ENCODE results near the gene MINDY1. TPM values are rescaled to one million over a fixed set of nuclear protein-coding genes. Genes with fewer than 3 reads are reported as not detected.

Gene MINDY1
- total RNA-seq, 1 donor from 2014 or later = 7.7 TPM

- H3K36me3 ChIP-seq (ENCODE audit: control insufficient read depth, insufficient read depth, low read length) = no peaks in the 10 kb centered on the region
- no peak for TF ChIP-seq CTCF (IDR thresholded peaks at IDR 0.05; ENCODE audit: insufficient read depth, low read length, poor library complexity, severe bottlenecking)
- DNase-seq (ENCODE audit: low read depth) = no peak
- H3K27me3 ChIP-seq (ENCODE audit: control insufficient read depth, insufficient read depth, low read length) = no peaks in the 10 kb centered on the region
- H3K4me3 ChIP-seq (ENCODE audit: low read depth, low read length) = no peak overlapping the region
These were observed 52.0 kb downstream of the MINDY1 start for GRCh38 chr1:150954708-150955107.

Other genes with a start within 250 kb of the MINDY1 start
- 9.0 and 12.2 TPM in 2 replicates for gene CTSS, start 241.1 kb downstream of the MINDY1 start, total RNA-seq
- gene CTSK, start 198.6 kb downstream of the MINDY1 start, total RNA-seq = 4.0 and 5.2 TPM in 2 replicates
- 17.5 and 24.3 TPM in 2 replicates for gene ARNT, start 130.3 kb downstream of the MINDY1 start, total RNA-seq
- gene CTXND2, start 119.8 kb downstream of the MINDY1 start, total RNA-seq = not detected in 2 replicates
- 24.2 and 25.5 TPM in 2 replicates for gene SETDB1, start 80.5 kb downstream of the MINDY1 start, total RNA-seq
- 138 and 143 TPM in 2 replicates for gene CERS2, start 32.1 kb downstream of the MINDY1 start, total RNA-seq
- gene ANXA9, start 24.6 kb downstream of the MINDY1 start, total RNA-seq = 0.21 and 1.3 TPM in 2 replicates
- gene PRUNE1, start 1.5 kb upstream of the MINDY1 start, total RNA-seq = 12.1 and 15.8 TPM in 2 replicates
- gene BNIPL, start 29.7 kb upstream of the MINDY1 start, total RNA-seq = 0.17 TPM in 1 of 2 replicates, not detected in the other
- gene C1orf56, start 40.8 kb upstream of the MINDY1 start, total RNA-seq = 0.71 and 3.0 TPM in 2 replicates
- 114 and 124 TPM in 2 replicates for gene CDC42SE1, start 52.7 kb upstream of the MINDY1 start, total RNA-seq
- gene MLLT11, start 53.5 kb upstream of the MINDY1 start, total RNA-seq = 26.4 and 26.8 TPM in 2 replicates
- 3.7 and 4.7 TPM in 2 replicates for gene GABPB2, start 63.9 kb upstream of the MINDY1 start, total RNA-seq
- 6.9 and 9.9 TPM in 2 replicates for gene SEMA6C, start 139.7 kb upstream of the MINDY1 start, total RNA-seq
- not detected in 2 replicates for gene TNFAIP8L2, start 149.7 kb upstream of the MINDY1 start, total RNA-seq
- gene LYSMD1, start 159.0 kb upstream of the MINDY1 start, total RNA-seq = 8.1 and 9.7 TPM in 2 replicates
- gene SCNM1, start 159.2 kb upstream of the MINDY1 start, total RNA-seq = 52.6 and 60.1 TPM in 2 replicates
- not detected in 2 replicates for gene TMOD4, start 169.1 kb upstream of the MINDY1 start, total RNA-seq
- gene VPS72, start 183.3 kb upstream of the MINDY1 start, total RNA-seq = 79.1 and 83.4 TPM in 2 replicates
- gene PIP5K1A, start 191.7 kb upstream of the MINDY1 start, total RNA-seq = 59.7 and 63.6 TPM in 2 replicates
- gene PSMD4, start 247.8 kb upstream of the MINDY1 start, total RNA-seq = 152 and 178 TPM in 2 replicates

All from kidney epithelial cell (primary cell).